ENCODE data around the gene TUBB1.

- TF ChIP-seq, protein P1, sequence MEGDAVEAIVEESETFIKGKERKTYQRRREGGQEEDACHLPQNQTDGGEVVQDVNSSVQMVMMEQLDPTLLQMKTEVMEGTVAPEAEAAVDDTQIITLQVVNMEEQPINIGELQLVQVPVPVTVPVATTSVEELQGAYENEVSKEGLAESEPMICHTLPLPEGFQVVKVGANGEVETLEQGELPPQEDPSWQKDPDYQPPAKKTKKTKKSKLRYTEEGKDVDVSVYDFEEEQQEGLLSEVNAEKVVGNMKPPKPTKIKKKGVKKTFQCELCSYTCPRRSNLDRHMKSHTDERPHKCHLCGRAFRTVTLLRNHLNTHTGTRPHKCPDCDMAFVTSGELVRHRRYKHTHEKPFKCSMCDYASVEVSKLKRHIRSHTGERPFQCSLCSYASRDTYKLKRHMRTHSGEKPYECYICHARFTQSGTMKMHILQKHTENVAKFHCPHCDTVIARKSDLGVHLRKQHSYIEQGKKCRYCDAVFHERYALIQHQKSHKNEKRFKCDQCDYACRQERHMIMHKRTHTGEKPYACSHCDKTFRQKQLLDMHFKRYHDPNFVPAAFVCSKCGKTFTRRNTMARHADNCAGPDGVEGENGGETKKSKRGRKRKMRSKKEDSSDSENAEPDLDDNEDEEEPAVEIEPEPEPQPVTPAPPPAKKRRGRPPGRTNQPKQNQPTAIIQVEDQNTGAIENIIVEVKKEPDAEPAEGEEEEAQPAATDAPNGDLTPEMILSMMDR (optimal IDR thresholded peaks at IDR 0.05 in 1 of 3, IDR thresholded peaks at IDR 0.05 in 1 of 3, conservative IDR thresholded peaks at IDR 0.05 in 1 of 3; ENCODE audit: extremely low read depth in 1 of 3, insufficient read depth in 2 of 3, low read length in 3 of 3) = no peak
- no peak for TF ChIP-seq EZH2 (IDR thresholded peaks at IDR 0.05; ENCODE audit: low read length)
Measured at GRCh38 chr20:59044796-59045195, 25.6 kb downstream of the TUBB1 start.

Data from keratinocyte (primary cell).